HepG2 (cell line): Measurements from ENCODE around the gene ITPK1. TPM values are rescaled to one million over a fixed set of nuclear protein-coding genes. Genes with fewer than 3 reads are reported as not detected.

Experiments
- ATAC-seq: fragments of 200-7000 bp; cut with Tn5 transposase; 3 replicates; pipeline ENCODE4 v1.9.1; 2020; ENCODE audit warnings: mild to moderate bottlenecking, moderate library complexity
- BruUV-seq: library from RNA; stranded (reverse); fragments of 400-500 nt; replicated peaks from 2 replicates; lab custom pipeline; 2021; lab: Mats Ljungman, UMichigan
- CTCF ChIA-PET: fragments of 300-600 bp; formaldehyde crosslinking; extraction: SDS; loops from one replicate; lab custom pipeline; 2021; ENCODE audit warnings: low total read pairs, inconsistent platforms, low intra/inter-chr PET ratio; lab: Yijun Ruan, JAX
- POLR2A ChIA-PET: fragments of 350-600 bp; sonication (Branson Sonifier 250); formaldehyde crosslinking; loops from one replicate; lab custom pipeline; 2020; ENCODE audit warnings: antibody characterized with exemption, inconsistent platforms; lab: Yijun Ruan, JAX
- DNase-seq: peaks from one replicate; pipeline ENCODE4 v3.0.0-alpha.2; 2015; ENCODE audit warnings: low spot score
- FAIRE-seq: peaks from 3 replicates; lab custom pipeline; 2011; peaks lifted over from hg19 to GRCh38; lab: Jason Lieb, UNC
- H2AFZ ChIP-seq: one replicate; pipeline ENCODE4 v1.6.1; 2011; ENCODE audit warnings: low read length, inconsistent platforms
- H3K27ac ChIP-seq: fragments of 300-600 bp; 3 replicates; pipeline ENCODE4 v1.8.0; 2011; ENCODE audit warnings: mixed run types, mild to moderate bottlenecking, mixed read lengths, low read length, inconsistent platforms; ENCODE audit not compliant: insufficient read depth; ENCODE audit errors: extremely low read length
- H3K27me3 ChIP-seq, 2 experiments: fragments of 200-600 bp in 1 of 2; 2 replicates in 1 of 2; 3 replicates in 1 of 2; pipeline versions ENCODE4 v1.6.0 to v1.8.0; 2011; ENCODE audit warnings: low read length in 2 of 2, mild to moderate bottlenecking in 2 of 2, moderate library complexity in 2 of 2, inconsistent platforms in 1 of 2; ENCODE audit not compliant: insufficient read depth in 2 of 2, control insufficient read depth in 1 of 2
- H3K36me3 ChIP-seq, 2 experiments: fragments of 200-600 bp in 1 of 2; replicated peaks in 1 of 2; 2 replicates in 1 of 2; 3 replicates in 1 of 2; pipeline versions ENCODE4 v1.5.1 to v1.8.0; 2011; ENCODE audit warnings: low read length in 2 of 2, inconsistent platforms in 1 of 2; ENCODE audit not compliant: insufficient read depth in 2 of 2, control insufficient read depth in 1 of 2
- H3K4me1 ChIP-seq: 2 replicates; pipeline ENCODE4 v1.5.1; 2012; ENCODE audit warnings: low read length, inconsistent platforms; ENCODE audit not compliant: insufficient read depth
- H3K4me2 ChIP-seq: 2 replicates; pipeline ENCODE4 v1.6.0; 2011; ENCODE audit warnings: low read depth, low read length, inconsistent platforms
- H3K4me3 ChIP-seq, 3 experiments: fragments of 200-600 bp in 1 of 3; sonication (generic), shearing (Covaris generic) in 1 of 3; replicated peaks in 1 of 3; 2 replicates each; pipeline ENCODE4 v1.5.1; 2011 to 2016; ENCODE audit warnings: low read length in 3 of 3, inconsistent platforms in 2 of 3, low read depth in 2 of 3, mild to moderate bottlenecking in 2 of 3, control low read depth in 1 of 3, mixed read lengths in 1 of 3; ENCODE audit not compliant: insufficient read depth in 1 of 3
- H3K79me2 ChIP-seq: one replicate; pipeline ENCODE4 v1.6.1; 2011; ENCODE audit warnings: low read length, inconsistent platforms; ENCODE audit not compliant: insufficient read depth
- H3K9ac ChIP-seq: 2 replicates; pipeline ENCODE4 v1.6.0; 2011; ENCODE audit warnings: mild to moderate bottlenecking, low read depth, low read length, inconsistent platforms; ENCODE audit not compliant: insufficient read depth
- H3K9me3 ChIP-seq: 2 replicates; pipeline ENCODE4 v1.5.1; 2012; ENCODE audit warnings: mild to moderate bottlenecking, low read length
- H4K20me1 ChIP-seq: 2 replicates; pipeline ENCODE4 v1.6.0; 2011; ENCODE audit warnings: inconsistent platforms, mild to moderate bottlenecking, low read length, moderate library complexity; ENCODE audit not compliant: insufficient read depth
- FOXK1 ChIP-seq: sonication (generic); formaldehyde crosslinking; IDR thresholded peaks from 2 replicates; pipeline ENCODE4 v1.4.0; 2020; ENCODE audit warnings: low read depth, missing genetic modification reagents, borderline replicate concordance
- KAT7 ChIP-seq: IDR thresholded peaks from 2 replicates; pipeline ENCODE4 v1.6.1; 2018; ENCODE audit warnings: borderline replicate concordance, missing compliant biosample characterization
- POLR2G ChIP-seq: fragments of 200-400 bp; formaldehyde crosslinking; IDR thresholded peaks from 2 replicates; pipeline ENCODE4 v1.6.1; 2018; ENCODE audit warnings: mild to moderate bottlenecking, low read depth, low read length, moderate library complexity
- SKI ChIP-seq: fragments of 450-650 bp; IDR thresholded peaks from one replicate; pipeline ENCODE4 v1.6.1; 2018; ENCODE audit warnings: mild to moderate bottlenecking; ENCODE audit not compliant: partially characterized antibody
- TARDBP ChIP-seq: sonication (generic); formaldehyde crosslinking; IDR thresholded peaks from 2 replicates; pipeline ENCODE4 v1.8.0; 2022; ENCODE audit warnings: mild to moderate bottlenecking, missing genetic modification reagents
- ZNF343 ChIP-seq: sonication (generic); formaldehyde crosslinking; IDR thresholded peaks from 2 replicates; pipeline ENCODE4 v1.4.0; 2020; ENCODE audit warnings: mild to moderate bottlenecking, missing genetic modification reagents
- ZNF362 ChIP-seq: sonication (generic); formaldehyde crosslinking; IDR thresholded peaks from 2 replicates; pipeline ENCODE4 v1.4.0; 2020; ENCODE audit warnings: missing genetic modification reagents, mild to moderate bottlenecking, borderline replicate concordance
- ZNF570 ChIP-seq: sonication (generic); formaldehyde crosslinking; IDR thresholded peaks from 2 replicates; pipeline ENCODE4 v1.4.0; 2020; ENCODE audit warnings: mild to moderate bottlenecking, missing genetic modification reagents, borderline replicate concordance
- WGBS: methylation state at CpG from one replicate; pipeline ENCODE4 v1.1.6; 2017; ENCODE audit warnings: low lambda C conversion rate; 5-methylcytosine and 5-hydroxymethylcytosine counted together
- in situ Hi-C: cut with HindIII; loops from 2 replicates; pipeline ENCODE4 v1.10.0; 2017; ENCODE audit warnings: low pct_unique_long_range_greater_than_20kb; ENCODE audit not compliant: extremely low pct_ligation_motif_present
- intact Hi-C: fragments of 100-400 bp; cut with micrococcal nuclease; formaldehyde crosslinking; loops from one replicate; pipeline ENCODE4 v1.10.0; 2022; ENCODE audit not compliant: unreplicated experiment
- polyA plus RNA-seq, 8 experiments: library from polyadenylated mRNA; depleted of rRNA in 3 of 8; stranded (reverse) in 7 of 8; unstranded in 1 of 8; fragments of >200 nt; fragmentation: Illumina TruSeq in 4 of 8; extraction: Trizol in 4 of 8; gene quantifications; 2 replicates each; pipeline versions ENCODE4 v1.2.1 to v1.2.3, GENCODE V29; 2011 to 2016; ENCODE audit warnings: low read depth in 4 of 8, missing spikeins in 1 of 8, mixed read lengths in 1 of 8; ENCODE audit not compliant: insufficient read depth in 1 of 8
- total RNA-seq, 5 experiments: library from RNA; depleted of rRNA; stranded (reverse); fragments of >200 nt; fragmentation: Illumina TruSeq; extraction: Trizol; gene quantifications; 2 replicates each; pipeline ENCODE4 v1.2.3, GENCODE V29; 2016; ENCODE audit warnings: low read depth in 1 of 5

ITPK1 gene
- total and polyA plus RNA-seq, 2 of the 13 experiments (the other 11 are each of a cell fraction or from before 2014, with no cell fraction given) = 20.5 to 47.5 TPM

DNA sequence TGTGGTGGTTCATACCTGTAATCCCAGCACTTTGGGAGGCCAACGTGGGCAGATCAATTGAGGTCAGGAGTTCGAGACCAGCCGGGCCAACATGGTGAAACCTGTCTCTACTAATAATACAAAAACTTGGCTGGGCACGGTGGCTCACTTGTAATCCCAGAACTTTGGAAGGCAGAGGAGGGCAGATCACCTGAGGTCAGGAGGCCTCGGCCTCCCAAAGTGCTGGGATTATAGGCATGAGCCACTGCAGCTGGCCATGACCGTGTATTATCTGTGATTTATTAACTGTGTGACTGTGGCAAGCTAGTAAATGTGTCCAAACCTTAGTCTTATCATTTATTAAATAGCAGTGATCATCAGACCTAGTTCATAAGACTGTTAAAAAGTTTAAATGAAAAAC, 7.1 kb upstream of the ITPK1 start:
- no peaks in the 10 kb centered on the region for H3K9me3 ChIP-seq
- in situ Hi-C loops (no loop called here), intact Hi-C loops (no loop called here)
- H3K36me3 ChIP-seq = no peaks in the 10 kb centered on the region
- DNase-seq (no peak), FAIRE-seq (no peak), ATAC-seq (no peak)
- BruUV-seq = no TSS peak
- POLR2A ChIA-PET = no interaction called here
- TF ChIP-seq TARDBP (CRISPR knock-in tag) (no peak), ZNF362 (no peak), POLR2G (no peak), ZNF570 (no peak), FOXK1 (CRISPR knock-in tag) (no peak), KAT7 (no peak), SKI (no peak), ZNF343 (CRISPR knock-in tag) (no peak)
- H3K4me2 ChIP-seq = no peak overlapping the region
- H3K27ac ChIP-seq = no peak overlapping the region
- peaks cover 11% of the 10 kb centered on the region; the same call in 1 of the 2 replicates for H3K4me1 ChIP-seq
- WGBS = 28% methylated on average over 6 of the region's 6 CpGs
- no peak overlapping the region for H3K4me3 ChIP-seq
- H2AFZ ChIP-seq = no peak overlapping the region
- H4K20me1 ChIP-seq = no peaks in the 10 kb centered on the region
- CTCF ChIA-PET = no interaction called here
- no peaks in the 10 kb centered on the region; a peak in 1 of 5 replicates for H3K27me3 ChIP-seq
- no peak overlapping the region for H3K9ac ChIP-seq
- H3K79me2 ChIP-seq = no peaks in the 10 kb centered on the region
